GM18505 (cell line): ENCODE measurements around the gene GPRIN1.

Experiments
- ATAC-seq: cut with Tn5 transposase; IDR thresholded peaks from one replicate; pipeline ENCODE4 v1.9.1; 2021; ENCODE audit not compliant: unreplicated experiment
- POLR2A ChIP-seq: IDR thresholded peaks from 4 replicates; pipeline ENCODE4 v1.6.1; 2011; ENCODE audit warnings: borderline replicate concordance; ENCODE audit not compliant: insufficient read depth, insufficient read length; ENCODE audit errors: extremely low read depth

Gene GPRIN1

DNA sequence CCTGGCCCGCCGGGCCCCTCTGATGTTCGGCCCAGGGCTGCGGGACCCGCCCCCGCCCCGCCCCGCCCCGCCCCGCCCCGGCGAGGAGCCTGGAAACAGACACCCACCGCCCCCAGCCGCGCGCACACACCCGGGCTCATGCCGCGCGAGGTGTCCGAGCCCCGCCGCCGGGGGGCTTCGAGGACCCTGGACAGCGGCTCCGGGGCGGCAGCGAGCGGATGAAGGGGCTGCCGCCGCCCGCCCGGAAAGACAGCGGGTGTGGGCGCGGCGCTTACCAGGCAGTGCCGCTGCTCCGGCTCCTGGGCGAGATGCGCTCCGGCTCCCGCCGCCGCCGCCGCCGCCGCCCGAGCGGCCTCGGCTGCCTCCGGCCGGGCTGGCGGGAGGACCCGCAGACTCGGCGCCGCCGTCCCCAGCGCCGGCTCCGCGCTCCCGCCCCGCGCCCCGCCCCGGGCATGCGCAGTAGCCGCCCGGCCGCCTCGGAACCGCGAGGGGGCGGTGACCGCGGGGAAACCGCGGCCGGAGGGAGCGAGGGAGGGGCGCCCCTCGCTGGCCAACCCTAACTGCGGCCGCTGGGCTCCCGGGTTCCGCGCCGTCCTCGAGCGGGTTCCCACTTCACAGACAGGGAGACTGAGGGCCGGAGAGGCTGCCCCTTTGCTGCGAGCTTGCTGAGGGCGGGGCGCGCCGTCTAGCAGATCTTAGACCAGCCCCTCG is at the start of gene GPRIN1:
TSS of gene GPRIN1 (minus strand) at position 433 of the 711 bp plus-strand sequence. CDS start 10,322 bp downstream, outside the sequence.
- no peak for TF ChIP-seq POLR2A
- ATAC-seq, result peak; percentile 81

DNA sequence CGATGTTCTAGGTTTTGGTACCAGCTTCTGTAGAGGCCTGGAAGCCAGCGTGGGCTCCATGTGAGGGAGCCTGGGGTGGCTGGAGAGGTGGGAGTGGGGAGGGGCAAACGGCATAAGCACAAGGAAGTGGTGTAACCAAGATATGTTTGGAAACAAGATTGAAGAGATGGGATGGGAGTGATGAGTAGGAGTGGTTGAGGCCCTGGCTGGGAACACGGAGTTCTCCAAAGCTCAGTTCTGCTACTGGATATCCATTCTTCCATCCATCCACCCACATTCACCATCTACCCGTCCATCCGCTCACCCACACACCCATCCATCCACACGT is 49.5 kb upstream of the GPRIN1 start:
- TF ChIP-seq POLR2A, result no peak
- ATAC-seq, result no peak

DNA sequence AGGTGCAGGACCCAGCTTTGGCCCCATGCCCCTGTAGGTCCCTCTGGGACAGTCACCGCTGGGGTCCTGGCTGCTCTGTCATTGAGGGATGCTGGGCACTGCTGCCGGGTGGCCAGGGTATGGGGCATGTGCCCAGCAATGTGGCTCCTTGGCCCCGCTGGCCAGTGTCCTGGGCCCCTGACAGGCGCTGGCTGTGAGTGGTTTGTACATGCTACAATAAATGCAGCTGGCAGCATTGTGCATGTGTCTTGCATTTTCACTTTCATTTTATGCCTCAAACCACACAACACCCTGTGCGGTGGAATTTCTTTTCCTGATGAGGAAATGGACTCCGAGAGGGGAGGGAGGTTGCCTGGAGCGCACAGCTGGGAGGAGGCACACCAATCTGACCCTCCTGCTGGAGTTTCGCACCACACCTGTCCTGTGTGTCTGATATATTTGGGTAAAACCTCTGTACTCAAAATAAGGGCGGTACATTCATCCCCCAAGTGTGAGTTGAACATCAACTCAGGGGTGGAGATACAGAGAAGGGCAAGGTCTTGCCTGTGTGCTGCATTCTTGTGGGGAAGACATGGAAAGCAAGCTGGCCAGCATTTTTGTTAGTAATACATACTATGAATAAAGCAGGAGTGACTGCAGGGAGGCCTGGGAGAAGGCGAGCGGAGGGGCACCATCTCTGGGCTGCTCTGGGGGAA is 49.0 kb upstream of the GPRIN1 start:
- TF ChIP-seq POLR2A, result no peak

DNA sequence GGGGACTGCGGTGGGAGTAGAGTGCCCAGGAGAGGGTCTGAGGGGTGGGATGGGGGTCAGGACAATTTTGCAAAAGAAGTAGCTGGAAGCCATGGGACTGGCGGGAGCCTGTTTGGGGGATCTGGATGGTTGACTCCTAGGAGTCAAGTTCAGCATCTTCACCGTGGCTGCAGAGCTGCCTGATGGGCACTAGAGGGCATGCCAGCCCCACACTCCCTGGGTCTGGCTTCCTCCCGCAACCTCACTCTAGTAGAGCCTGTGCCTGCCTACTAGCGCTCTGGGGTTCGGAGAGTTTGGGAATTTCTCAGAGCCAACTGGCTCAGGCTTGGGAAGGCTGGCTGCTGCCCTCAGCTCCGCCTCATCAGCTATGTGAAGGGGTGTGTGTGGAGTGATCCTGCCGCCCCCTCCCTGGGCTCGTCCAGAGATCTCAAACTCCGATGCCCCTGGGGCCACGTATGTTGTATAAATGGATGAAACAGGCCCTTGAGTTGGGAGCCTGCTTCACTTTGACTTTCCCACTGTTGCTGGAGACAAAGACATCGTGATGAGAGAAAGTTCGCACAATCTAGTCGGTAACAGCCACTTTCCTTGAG is 48.1 kb upstream of the GPRIN1 start:
- ATAC-seq, result no peak

More for the DNA sequence above, 49.0 kb upstream of the GPRIN1 start:
- no peak for ATAC-seq

DNA sequence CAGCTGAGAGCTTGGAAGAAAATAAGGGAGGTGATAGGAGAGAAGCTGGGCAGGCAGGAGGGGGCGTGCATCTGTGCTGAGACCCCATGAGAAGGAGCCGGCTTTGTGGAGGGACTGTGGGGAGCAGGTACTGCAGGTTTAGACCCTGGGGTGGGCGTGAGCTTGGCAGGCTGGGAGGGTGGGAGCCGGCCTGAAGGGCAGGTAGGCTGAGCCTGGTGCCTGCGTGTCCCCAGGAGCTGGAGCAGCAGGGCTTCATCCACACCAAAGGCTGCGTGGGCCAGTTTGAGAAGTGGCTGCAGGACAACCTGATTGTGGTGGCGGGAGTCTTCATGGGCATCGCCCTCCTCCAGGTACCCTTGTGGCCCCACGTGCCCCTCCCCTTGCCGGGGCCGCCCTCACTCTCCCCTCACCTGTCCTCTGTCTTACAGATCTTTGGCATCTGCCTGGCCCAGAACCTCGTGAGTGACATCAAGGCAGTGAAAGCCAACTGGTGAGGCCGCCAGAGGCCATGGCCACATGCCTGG is 46.6 kb upstream of the GPRIN1 start:
- ATAC-seq, result no peak

More for the DNA sequence above, 48.1 kb upstream of the GPRIN1 start:
- TF ChIP-seq POLR2A, result no peak

DNA sequence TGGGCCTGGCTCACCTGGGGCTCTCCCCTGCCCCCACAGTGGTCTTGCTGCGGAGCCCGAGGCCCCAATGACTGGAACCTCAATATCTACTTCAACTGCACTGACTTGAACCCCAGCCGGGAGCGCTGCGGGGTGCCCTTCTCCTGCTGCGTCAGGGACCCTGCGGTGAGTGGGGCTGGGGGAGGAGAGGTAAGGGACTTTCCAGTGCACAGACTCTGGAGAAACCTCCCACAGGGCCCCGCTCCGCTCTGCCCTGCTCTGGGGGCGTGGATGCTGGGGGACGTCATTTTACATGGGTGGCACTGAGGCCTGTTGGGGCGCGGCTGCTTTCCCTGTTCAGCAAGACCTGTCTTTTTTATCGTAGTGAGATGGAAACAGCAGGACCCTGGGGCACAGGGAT is 44.9 kb upstream of the GPRIN1 start:
- TF ChIP-seq POLR2A, result no peak
- no peak for ATAC-seq

More for the DNA sequence above, 46.6 kb upstream of the GPRIN1 start:
- no peak for TF ChIP-seq POLR2A

DNA sequence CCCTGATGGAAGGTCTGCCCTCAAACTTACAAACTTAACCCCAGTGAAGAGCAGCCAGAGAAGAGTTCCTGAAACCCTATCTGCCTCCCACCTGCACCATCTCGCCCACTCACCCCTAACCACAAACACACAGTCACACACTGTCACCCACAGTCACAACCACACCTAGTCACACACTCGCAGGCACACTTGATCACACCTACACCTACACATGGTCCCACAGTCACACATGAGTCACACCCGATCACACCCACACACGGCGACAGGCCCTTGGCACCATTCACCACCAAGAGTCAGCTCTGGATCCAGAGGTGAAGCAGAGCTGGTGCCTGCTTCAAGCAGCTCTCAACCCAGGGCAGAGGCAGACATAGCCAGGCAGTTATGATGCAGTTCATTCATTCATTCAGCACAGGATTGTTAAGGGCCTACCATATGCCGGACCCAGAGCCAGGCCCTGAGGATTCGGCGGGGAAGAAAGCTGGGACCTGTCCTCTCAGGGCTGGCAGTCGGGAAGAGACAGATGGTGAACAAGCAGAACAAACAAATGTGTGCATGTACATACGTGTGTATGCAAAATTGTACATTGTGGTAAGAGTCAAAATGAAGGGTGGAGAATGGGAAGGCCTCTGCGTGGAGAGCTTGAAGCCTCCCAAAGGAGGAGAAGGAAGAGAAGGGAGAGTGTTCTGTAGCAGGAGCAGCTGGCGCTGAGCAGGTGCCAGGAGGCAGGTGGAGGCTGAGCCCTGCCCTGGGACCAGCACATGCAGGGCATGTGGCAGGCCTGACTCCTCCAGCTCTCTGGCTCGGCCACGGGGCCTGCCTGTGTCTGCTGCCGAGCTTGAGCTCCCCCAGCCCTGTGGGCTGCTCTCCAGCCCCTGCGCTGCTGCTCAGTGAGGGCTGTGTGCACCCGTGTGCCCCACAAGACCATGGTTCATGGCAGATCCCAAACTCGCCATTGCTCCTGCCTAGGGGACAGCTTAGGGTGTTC is 43.7 kb upstream of the GPRIN1 start:
- no peak for TF ChIP-seq POLR2A
- ATAC-seq, result no peak

DNA sequence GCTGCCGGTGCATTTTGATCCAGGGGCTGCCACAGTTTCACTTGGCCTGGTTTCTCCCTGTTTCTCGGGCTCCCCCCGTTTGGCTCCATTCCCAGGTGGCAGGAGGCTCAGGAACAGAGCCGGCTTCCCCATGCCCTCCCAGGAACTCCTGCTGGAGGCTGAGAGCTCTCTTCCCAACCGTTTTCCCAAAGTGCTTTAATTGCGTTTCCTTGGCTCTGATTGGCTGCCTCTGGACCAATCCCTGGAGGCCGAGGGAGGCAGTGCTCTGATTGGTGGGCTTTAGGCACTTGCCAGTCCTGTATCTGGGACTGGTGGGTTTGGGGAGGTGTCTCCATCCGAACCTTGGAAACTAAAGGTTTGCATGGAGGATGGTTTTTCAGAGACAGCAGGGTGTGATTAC is 42.2 kb upstream of the GPRIN1 start:
- no peak for ATAC-seq
- TF ChIP-seq POLR2A, result no peak

DNA sequence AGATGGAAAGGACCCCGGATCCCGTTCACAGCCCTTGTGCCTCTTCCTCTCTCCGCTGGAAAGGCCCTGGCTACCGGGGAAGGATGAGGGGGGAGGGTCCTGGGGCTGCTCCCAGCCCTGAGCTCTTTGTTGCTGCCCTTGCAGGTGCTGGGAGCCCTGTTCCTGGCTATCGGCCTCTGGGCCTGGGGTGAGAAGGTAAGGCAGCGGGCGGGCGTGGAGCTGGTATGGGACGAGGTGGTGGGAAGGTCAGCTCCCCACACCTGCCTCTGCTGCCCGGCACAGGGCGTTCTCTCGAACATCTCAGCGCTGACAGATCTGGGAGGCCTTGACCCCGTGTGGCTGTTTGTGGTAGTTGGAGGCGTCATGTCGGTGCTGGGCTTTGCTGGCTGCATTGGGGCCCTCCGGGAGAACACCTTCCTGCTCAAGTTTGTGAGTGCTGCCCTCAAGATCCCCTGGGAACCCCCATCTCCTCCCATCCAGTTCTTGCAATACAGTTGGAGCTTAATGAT is 41.6 kb upstream of the GPRIN1 start:
- no peak for TF ChIP-seq POLR2A
- ATAC-seq, result no peak

DNA sequence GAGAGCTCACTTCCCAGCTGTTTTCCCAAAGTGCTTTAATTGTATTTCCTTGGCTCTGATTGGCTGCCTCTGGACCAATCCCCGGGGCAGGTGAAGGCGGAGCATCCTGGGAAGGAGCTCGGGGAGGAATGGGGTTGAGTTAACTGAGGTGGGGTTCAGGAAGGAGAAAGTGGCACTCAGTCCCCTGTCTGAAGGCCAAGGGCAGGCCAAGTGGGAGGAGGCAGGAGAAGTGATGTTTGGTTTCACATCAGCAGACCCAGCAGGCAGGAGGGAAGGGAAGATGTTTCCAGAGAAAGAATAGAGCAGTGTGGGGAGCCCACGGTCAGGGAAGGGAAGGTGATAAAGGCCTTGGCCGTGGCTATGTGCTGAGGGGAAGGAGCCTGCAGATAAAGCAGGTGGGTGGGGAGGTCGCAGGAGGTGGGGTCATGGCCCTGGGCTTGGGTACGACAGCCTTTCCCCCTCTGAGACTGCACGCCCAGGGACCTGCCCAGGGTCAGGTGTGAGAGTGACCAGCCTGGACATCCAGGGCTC is 40.5 kb upstream of the GPRIN1 start:
- TF ChIP-seq POLR2A, result no peak
- no peak for ATAC-seq

DNA sequence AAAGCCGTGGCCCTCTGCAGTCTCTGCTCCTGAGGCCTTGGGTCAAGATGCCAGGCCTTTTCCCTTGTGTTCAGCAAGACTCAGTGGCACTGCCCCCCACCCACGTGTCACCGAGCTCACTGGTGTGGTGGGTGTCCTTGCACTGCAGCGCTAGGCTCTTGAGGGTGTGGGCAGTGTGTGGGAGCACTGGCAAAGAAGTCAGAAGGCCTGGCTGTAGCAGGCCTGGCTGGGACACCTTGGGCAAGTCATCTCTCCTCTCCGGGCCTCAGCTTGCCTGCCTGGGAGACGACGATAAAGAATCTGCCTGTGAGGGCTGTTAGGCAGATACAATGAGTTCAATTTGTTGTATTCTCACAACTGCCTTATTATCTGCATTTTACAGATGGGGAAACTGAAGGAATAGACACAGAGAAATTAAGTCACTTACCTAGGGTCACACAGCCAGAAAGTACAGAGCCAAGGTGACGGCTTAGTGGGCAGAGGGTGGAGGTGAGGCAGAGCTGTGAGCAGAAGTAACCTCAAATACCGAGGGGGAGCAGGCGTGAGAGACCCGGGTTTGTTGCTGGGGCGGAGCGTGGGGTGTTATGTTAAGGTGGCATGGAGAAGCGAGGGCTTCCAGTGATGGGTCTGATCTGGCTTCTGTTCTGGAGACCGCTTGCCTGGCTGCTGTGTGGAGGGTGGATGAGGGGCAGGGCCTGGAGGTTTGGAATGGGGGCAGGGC is 38.7 kb upstream of the GPRIN1 start:
- TF ChIP-seq POLR2A, result no peak
- no peak for ATAC-seq
